Measurements from ENCODE around the gene MMP11. TPM values are rescaled to one million over a fixed set of nuclear protein-coding genes. Genes with fewer than 3 reads are reported as not detected.

The MMP11 gene
- total RNA-seq, 1 donor from 2014 or later = 12.2 TPM

DNA sequence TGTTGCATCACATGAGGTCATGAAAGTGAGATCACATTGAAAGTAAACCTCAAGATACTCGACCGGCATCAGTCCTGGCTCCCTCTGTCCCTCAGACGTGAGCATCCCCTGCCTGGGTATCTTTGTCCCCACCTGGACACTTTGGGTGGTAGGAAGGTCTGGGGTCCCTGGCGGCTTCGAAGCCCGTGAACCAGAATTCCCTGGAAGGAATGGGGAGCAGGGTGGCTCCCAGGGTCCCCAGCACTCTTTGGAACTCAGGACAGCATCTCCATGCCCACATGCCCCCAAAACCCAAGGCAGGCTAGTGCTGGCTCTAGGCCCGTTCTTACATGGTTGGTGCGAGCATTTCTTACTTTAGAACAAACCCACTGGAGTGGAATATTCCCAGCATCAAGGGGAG is 58.6 kb downstream of the MMP11 start:
- no peak for DNase-seq (ENCODE audit: low read depth)
- Histone ChIP-seq H3K36me3 (ENCODE audit: insufficient read depth, low read length) (peaks cover 10% of the 10 kb centered on the region), H3K9ac (ENCODE audit: low read length) (no peak overlapping the region), H3K79me2 (ENCODE audit: insufficient read depth, low read length) (peaks cover 20% of the 10 kb centered on the region), H3K9me3 (ENCODE audit: insufficient read depth, low read depth, low read length) (no peaks in the 10 kb centered on the region), H3K4me1 (ENCODE audit: insufficient read depth, low read length) (peaks cover under 1% of the 10 kb centered on the region), H3K4me3 (ENCODE audit: insufficient read depth, low read depth, low read length) (no peak overlapping the region), H3K27ac (ENCODE audit: low read depth, low read length) (no peak overlapping the region), H2AFZ (ENCODE audit: low read depth, low read length) (no peak overlapping the region), H3K4me2 (ENCODE audit: low read length) (no peak overlapping the region), H4K20me1 (ENCODE audit: insufficient read depth, low read length) (peaks cover 58% of the 10 kb centered on the region), H3K27me3 (ENCODE audit: insufficient read depth, low read length) (no peaks in the 10 kb centered on the region)
- no peaks in the 10 kb centered on the region for H3K27me3 Mint-ChIP-seq (ENCODE audit: low read depth, unreplicated experiment)
- peaks cover 10% of the 10 kb centered on the region for H3K4me1 Mint-ChIP-seq (ENCODE audit: low read depth, unreplicated experiment)
- TF ChIP-seq EZH2 (IDR thresholded peaks at IDR 0.05; ENCODE audit: insufficient read depth, low read length) = no peak
- TF ChIP-seq, protein P1, sequence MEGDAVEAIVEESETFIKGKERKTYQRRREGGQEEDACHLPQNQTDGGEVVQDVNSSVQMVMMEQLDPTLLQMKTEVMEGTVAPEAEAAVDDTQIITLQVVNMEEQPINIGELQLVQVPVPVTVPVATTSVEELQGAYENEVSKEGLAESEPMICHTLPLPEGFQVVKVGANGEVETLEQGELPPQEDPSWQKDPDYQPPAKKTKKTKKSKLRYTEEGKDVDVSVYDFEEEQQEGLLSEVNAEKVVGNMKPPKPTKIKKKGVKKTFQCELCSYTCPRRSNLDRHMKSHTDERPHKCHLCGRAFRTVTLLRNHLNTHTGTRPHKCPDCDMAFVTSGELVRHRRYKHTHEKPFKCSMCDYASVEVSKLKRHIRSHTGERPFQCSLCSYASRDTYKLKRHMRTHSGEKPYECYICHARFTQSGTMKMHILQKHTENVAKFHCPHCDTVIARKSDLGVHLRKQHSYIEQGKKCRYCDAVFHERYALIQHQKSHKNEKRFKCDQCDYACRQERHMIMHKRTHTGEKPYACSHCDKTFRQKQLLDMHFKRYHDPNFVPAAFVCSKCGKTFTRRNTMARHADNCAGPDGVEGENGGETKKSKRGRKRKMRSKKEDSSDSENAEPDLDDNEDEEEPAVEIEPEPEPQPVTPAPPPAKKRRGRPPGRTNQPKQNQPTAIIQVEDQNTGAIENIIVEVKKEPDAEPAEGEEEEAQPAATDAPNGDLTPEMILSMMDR (IDR thresholded peaks at IDR 0.05; ENCODE audit: insufficient read depth, low read depth, low read length) = no peak
- H3K27ac Mint-ChIP-seq (ENCODE audit: unreplicated experiment) = no peak overlapping the region
- no peaks in the 10 kb centered on the region for H3K9me3 Mint-ChIP-seq (ENCODE audit: unreplicated experiment)
- FAIRE-seq = no peak
- H3K36me3 Mint-ChIP-seq (ENCODE audit: low read depth, unreplicated experiment) = peaks cover 19% of the 10 kb centered on the region
- H3K4me3 Mint-ChIP-seq (ENCODE audit: unreplicated experiment) = no peak overlapping the region

DNA sequence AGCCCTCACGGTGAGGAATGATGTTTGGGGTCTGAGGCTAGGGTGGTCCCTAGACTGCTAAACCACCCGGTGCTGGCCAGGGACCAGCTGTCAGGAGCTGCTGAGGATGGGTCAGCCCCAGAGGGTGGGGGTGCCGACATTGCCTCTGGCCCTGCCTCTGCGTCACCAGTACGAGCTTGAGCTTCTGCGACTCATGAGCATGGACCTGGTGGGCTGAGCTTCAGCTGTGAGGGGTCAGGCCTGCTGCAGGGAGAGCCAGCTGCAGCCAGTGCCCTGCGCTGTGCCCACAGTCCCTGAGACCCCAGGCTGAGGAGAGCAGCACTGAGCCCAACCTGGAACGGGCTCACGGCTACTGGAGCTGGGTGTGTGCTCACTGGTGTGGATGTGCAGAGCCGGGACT is 59.1 kb downstream of the MMP11 start:
- no peaks in the 10 kb centered on the region for H3K27me3 Mint-ChIP-seq (ENCODE audit: low read depth, unreplicated experiment)
- FAIRE-seq (no peak), DNase-seq (ENCODE audit: low read depth) (no peak)
- H3K4me2 ChIP-seq (ENCODE audit: low read length) = no peak overlapping the region
- H3K9ac ChIP-seq (ENCODE audit: low read length) = no peak overlapping the region
- peaks cover 19% of the 10 kb centered on the region for H3K36me3 Mint-ChIP-seq (ENCODE audit: low read depth, unreplicated experiment)
- no peak overlapping the region for H3K27ac ChIP-seq (ENCODE audit: low read depth, low read length)
- H3K9me3 Mint-ChIP-seq (ENCODE audit: unreplicated experiment) = no peaks in the 10 kb centered on the region
- H3K4me3 Mint-ChIP-seq (ENCODE audit: unreplicated experiment) = no peak overlapping the region
- no peaks in the 10 kb centered on the region for H3K4me1 ChIP-seq (ENCODE audit: insufficient read depth, low read length)
- no peak overlapping the region for H3K4me3 ChIP-seq (ENCODE audit: insufficient read depth, low read depth, low read length)
- TF ChIP-seq, protein P1 (IDR thresholded peaks at IDR 0.05; ENCODE audit: insufficient read depth, low read depth, low read length) = no peak
- TF ChIP-seq EZH2 (IDR thresholded peaks at IDR 0.05; ENCODE audit: insufficient read depth, low read length) = no peak
- no peaks in the 10 kb centered on the region for H3K27me3 ChIP-seq (ENCODE audit: insufficient read depth, low read length)
- peaks cover 58% of the 10 kb centered on the region for H4K20me1 ChIP-seq (ENCODE audit: insufficient read depth, low read length)
- peaks cover 6% of the 10 kb centered on the region for H3K4me1 Mint-ChIP-seq (ENCODE audit: low read depth, unreplicated experiment)
- no peak overlapping the region for H2AFZ ChIP-seq (ENCODE audit: low read depth, low read length)
- no peaks in the 10 kb centered on the region for H3K9me3 ChIP-seq (ENCODE audit: insufficient read depth, low read depth, low read length)
- peaks cover 10% of the 10 kb centered on the region for H3K36me3 ChIP-seq (ENCODE audit: insufficient read depth, low read length)
- no peak overlapping the region for H3K27ac Mint-ChIP-seq (ENCODE audit: unreplicated experiment)
- peaks cover 20% of the 10 kb centered on the region for H3K79me2 ChIP-seq (ENCODE audit: insufficient read depth, low read length)

DNA sequence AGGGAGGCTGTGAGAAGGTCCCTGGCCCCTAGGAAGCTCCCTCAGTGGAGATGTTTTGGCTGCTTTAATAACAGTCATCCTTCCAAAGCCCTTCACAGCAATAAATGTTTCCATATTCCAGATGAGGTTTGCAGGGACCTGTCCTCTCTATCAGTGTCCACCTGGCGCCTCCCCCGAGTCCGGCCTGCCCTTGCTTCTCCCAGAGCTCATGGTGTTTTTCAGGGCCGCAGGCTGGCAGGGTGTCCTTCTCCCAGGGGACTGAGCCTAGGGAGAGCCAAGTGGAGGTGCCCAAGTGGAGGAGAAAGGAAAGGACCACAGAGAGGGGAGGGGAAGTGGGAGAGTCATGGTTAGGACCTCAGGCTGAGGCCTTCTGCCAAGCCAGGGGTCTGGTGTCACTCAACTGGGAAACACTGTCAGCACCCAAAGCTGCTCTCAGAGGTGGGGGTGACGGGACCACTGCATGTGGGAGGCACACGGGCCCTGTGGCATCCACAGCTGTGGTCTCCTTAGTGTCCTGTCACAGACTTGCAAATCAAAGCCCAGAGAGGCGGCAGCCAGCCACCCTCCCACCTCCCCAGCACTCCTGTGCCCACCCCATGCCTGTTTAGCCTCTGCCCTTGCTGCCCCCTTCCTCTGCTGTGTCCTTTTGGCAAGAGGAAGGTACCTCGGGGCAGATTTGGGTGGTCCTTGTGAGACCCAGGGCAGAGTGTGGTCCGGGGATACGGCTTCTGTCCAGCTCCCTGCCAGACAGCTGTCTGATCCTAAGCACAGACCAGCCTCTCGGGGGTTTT is 59.8 kb downstream of the MMP11 start:
- Histone ChIP-seq H3K9me3 (ENCODE audit: insufficient read depth, low read depth, low read length) (no peaks in the 10 kb centered on the region), H3K36me3 (ENCODE audit: insufficient read depth, low read length) (peaks cover 10% of the 10 kb centered on the region), H3K4me2 (ENCODE audit: low read length) (no peak overlapping the region), H3K79me2 (ENCODE audit: insufficient read depth, low read length) (peaks cover 20% of the 10 kb centered on the region), H3K9ac (ENCODE audit: low read length) (no peak overlapping the region), H3K27ac (ENCODE audit: low read depth, low read length) (no peak overlapping the region), H3K27me3 (ENCODE audit: insufficient read depth, low read length) (no peaks in the 10 kb centered on the region), H3K4me1 (ENCODE audit: insufficient read depth, low read length) (no peaks in the 10 kb centered on the region), H3K4me3 (ENCODE audit: insufficient read depth, low read depth, low read length) (no peak overlapping the region), H4K20me1 (ENCODE audit: insufficient read depth, low read length) (peaks cover 58% of the 10 kb centered on the region), H2AFZ (ENCODE audit: low read depth, low read length) (no peak overlapping the region)
- Mint-ChIP-seq H3K27ac (ENCODE audit: unreplicated experiment) (no peak overlapping the region), H3K36me3 (ENCODE audit: low read depth, unreplicated experiment) (peaks cover 18% of the 10 kb centered on the region), H3K9me3 (ENCODE audit: unreplicated experiment) (no peaks in the 10 kb centered on the region), H3K4me1 (ENCODE audit: low read depth, unreplicated experiment) (peaks cover 5% of the 10 kb centered on the region), H3K4me3 (ENCODE audit: unreplicated experiment) (no peak overlapping the region), H3K27me3 (ENCODE audit: low read depth, unreplicated experiment) (no peaks in the 10 kb centered on the region)
- DNase-seq (ENCODE audit: low read depth) = no peak
- no peak for FAIRE-seq
- TF ChIP-seq EZH2 (IDR thresholded peaks at IDR 0.05; ENCODE audit: insufficient read depth, low read length) = no peak
- TF ChIP-seq, protein P1 (IDR thresholded peaks at IDR 0.05; ENCODE audit: insufficient read depth, low read depth, low read length) = no peak

Measured in astrocyte (in vitro differentiated cells and primary cell).